Germinal center (tissue), 1 donor: ENCODE data around the gene QKI.
A peak's percentile ranks its signal among the peaks of the same experiment; 100 is the strongest.

Experiments used
- DNase-seq: peaks from one replicate; pipeline ENCODE4 v3.0.0; 2012; ENCODE audit warnings: mixed read lengths, low spot score

QKI gene

DNA sequence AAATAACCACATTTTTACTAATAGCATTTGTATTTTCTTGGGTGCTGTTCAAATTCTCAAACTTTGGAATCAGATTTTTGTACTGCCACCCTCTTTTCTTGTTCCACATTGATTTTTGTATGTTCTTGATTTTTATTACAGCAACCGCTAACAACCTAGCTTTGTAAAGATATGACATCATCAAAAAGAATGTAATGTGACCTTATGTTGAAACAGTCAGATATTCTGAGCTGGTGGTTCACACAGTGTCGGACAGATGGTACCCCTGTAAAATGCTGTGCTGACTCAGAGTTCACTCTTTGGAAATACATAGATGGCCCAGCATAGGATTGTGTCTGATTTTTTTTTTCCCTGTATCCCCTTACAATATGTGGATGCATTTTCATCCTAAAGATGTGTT, 118.9 kb downstream of the QKI start:
- DNase-seq = no peak

DNA sequence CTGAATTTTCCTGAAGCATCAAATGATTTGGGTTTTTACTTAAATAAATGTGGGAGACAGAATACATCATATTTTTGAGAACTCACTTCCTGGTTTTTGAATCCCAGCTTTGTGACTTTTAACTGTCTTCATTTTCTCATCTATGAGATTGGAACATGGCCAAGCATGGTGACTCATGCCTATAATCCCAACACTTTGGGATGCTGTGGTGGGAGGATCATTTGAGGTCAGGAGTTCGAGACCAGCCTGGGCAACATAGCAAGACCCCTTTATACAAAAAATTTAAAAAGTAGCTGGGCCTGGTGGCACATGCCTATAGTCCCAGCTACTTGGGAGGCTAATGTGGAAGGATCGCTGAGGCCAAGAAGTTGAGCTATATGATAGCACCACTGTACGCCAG, 122.3 kb downstream of the QKI start:
- no peak for DNase-seq

DNA sequence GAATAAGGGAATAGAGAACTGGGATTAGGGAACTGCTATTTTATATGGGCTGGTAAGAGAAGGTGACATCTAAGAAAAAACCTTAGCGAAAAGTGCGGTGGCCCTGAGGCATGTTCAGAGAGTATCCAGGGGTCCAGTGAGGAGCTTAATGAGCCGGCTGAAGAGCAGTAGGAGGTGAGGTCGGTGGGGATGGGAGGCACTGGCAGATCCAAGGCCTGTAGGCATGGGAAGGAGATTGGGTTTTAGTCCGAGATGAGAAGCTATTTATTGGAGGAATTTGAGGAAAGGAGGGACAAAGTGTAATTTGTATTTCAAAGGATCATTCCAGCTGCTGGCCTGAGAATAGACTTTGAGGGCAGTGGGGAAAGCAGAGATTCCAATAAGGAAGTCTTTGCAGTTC, 123.8 kb downstream of the QKI start:
- DNase-seq = no peak

GRCh38 chr6:163539101-163539762, 124.7 kb downstream of the QKI start:
- DNase-seq = no peak

GRCh38 chr6:163543321-163543720, 128.8 kb downstream of the QKI start:
- no peak for DNase-seq

DNA sequence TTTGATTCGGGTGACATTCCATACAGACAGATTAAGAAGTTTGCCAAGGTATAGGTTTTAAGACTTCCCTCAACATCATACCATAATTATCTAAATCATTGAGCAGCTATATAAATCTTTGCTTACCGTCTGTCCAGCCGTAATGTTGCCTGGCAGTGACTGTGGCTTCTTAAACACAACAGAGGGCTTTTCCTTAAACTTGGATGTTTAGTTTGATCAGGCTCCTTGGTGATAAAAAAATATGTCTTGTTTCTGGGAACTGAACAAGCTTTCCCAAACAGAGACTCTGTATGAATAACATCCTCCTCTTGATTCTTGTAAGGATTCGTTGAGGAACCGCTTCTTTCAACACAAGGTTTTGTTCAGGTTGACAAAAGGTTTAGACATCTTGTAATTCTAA, 130.9 kb downstream of the QKI start:
- no peak for DNase-seq

DNA sequence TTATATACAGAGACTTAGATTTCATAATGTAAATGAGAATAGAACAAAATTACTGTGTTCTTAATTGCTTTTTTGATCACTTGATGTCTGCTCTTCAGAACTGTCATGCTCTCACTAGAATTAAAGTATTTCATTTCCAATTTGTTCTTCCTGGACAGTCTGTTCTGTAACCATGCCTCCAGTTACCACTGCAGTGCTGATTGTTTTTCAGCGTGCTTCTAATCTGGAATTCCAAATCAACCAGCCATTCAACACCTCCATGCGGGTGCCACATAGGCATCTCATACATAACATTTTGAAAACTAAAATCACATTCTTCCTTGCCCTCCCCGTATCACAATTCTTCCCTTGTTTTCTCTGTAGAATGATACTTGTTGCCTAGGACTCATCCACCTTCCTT, 132.8 kb downstream of the QKI start:
- no peak for DNase-seq

- DNase-seq = no peak
Observed at GRCh38 chr6:163548624-163549023, 134.1 kb downstream of the QKI start.

DNA sequence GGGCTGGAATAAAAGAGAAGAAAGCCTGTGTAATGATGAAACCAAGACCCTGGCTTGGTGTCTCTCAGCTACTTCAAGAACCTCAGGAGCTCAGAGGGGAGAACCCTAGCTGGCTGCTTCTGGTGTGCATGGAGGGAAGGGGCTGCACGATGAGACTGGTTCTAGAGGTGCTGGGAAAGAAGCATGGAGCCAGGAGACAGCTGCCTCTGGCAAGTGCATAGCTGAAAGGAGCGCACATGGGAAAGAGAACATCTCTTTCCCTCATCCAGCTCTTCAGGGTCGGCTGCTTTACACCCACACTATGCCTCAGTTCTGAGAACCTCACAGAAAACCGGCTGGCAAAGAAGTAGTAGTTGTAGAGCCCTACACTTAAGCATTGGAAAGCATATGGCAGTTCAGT, 139.5 kb downstream of the QKI start:
- DNase-seq = no peak

DNA sequence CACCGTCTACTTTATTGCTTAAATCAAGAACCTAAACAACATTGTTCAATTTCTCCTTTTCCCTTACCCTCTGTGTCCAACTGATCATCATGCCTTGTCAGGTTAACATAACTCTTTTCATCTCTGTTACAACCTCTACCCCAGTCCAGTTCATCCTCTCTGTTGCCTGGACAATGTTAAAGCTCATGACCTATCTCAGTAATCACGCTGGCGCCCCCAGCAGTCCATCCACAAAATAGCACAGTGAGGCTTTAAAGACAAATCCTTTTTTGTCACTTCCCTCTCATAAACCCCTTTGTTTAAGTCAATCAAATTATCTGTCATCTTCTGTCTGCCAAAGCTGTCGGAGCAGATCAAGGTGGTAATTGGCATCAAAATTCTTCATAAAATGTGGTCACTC, 140.1 kb downstream of the QKI start:
- DNase-seq = peak; percentile 15

DNA sequence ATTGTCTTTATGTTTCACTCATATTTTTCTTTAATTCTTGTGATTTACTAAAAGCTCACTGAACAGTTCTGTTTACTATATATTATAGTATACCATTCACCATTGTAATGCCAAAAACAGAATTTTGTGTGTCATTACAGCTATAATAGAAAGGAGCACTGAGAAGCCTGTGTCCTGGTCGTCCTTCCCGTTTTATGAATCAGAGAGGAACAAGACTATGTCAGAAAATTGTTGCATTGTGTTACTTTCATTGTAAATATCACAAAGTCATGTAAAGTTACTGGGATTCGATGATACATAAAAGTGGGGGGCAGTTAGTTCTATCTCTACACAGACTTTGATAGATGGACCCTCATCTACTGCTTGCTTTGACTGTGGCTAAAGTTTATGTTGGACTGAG, 145.1 kb downstream of the QKI start:
- no peak for DNase-seq

GRCh38 chr6:163563318-163563717, 148.8 kb downstream of the QKI start:
- DNase-seq = no peak

- DNase-seq = no peak
Observed at GRCh38 chr6:163564534-163564933, 150.0 kb downstream of the QKI start.

- DNase-seq = no peak
Observed at GRCh38 chr6:163565140-163565539, 150.6 kb downstream of the QKI start.

DNA sequence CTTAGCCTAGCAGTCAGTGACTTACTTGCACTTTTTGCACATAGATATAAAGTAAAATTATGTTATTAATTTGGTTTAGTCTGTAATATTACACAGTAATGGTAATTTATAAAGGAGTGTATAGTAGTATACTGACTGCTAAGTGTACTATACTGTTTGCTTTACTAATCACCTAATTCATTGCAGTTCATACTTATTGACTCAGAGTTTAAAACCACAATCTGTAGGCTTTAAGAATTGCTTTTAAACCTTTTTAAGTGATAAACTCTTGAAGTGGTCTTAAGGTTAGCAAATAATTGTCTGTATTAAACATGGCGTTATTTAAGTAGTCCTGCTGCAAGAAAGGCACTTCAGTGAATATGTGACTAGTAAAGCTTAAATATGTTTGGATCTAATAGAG, 151.5 kb downstream of the QKI start:
- DNase-seq = no peak

GRCh38 chr6:163568275-163568674, 153.8 kb downstream of the QKI start:
- DNase-seq = no peak

DNA sequence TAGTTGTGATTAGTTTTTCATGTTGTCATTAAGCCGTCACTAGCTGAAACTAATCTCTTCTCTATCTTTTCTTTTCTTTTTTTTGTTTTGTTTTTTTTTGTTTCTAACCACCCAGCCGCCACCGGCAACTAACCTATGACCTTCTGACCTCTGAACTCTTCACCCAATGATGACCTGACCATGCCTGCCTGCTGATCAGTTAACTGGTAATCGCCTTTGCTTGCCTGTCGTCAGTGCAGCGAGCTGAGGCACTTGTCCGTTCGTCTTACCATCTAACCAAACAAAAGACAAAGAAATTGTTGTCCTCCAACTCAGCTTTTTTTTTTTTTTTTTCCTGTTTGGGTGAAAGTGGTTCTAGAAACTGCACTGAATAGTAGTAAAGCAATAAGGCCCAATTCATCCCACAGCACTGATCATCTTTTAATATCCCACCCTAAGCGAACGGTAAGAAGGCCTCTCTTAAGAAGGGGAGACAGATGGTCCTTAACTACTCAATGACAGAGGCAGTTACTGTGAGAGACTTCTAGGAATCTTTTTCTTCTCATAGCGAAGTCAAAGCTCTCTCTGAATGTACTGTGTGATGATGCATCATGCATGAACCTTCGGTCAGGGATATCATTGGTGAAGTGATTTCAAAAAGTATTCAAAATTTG, 156.2 kb downstream of the QKI start:
- DNase-seq = no peak

DNA sequence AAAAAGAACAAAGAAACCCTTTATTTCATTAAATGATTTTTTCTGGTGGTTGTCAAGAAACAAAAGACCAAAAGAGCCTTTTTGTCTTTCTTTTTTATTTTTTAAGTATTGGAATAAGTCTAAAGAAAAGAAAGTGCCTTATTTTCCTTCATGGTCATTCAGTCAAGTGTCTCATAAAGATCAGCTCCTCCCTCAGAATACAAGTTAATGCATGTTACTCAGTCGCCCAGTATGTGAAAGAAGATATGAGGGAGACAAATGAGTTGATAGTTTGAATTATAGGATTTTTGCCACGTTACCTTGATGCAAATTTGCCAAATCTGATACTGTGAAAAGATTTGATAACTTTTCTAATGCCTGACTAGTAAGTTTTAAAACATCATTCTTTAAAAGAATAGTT, 157.2 kb downstream of the QKI start:
- no peak for DNase-seq

GRCh38 chr6:163572612-163573011, 158.1 kb downstream of the QKI start:
- DNase-seq = no peak

GRCh38 chr6:163573503-163574179, 159.1 kb downstream of the QKI start:
- no peak for DNase-seq

- DNase-seq = no peak
Observed at GRCh38 chr6:163576114-163576513, 161.6 kb downstream of the QKI start.

DNA sequence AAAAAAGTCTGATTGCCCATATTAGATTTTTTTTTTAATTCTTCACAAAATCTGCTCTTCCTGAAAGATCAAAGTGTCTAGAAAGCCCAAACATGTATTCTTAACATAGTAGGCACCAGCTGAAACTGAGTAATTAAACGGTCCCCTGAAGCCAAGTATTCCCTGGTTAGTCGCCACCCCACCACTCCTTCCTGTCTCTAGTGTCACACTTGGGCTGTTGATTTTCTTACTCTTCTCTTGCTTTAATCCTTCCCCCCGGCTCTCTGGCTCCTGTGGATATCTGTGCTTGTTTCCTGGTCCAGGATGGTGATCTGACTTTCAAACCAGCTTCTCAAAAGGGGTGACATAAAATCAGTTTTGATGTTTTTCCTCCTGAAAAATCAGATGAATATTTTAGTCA, 162.9 kb downstream of the QKI start:
- no peak for DNase-seq

GRCh38 chr6:163579111-163579879, 164.8 kb downstream of the QKI start:
- no peak for DNase-seq
